HG03095 (cell line): Measurements from ENCODE around the gene MAG.
A peak's percentile ranks its signal among the peaks of the same experiment; 100 is the strongest.

Experiments used
- ATAC-seq: cut with Tn5 transposase; IDR thresholded peaks from one replicate; pipeline ENCODE4 v1.9.1; 2021; ENCODE audit warnings: moderate library complexity; ENCODE audit not compliant: unreplicated experiment

The MAG gene, protein sequence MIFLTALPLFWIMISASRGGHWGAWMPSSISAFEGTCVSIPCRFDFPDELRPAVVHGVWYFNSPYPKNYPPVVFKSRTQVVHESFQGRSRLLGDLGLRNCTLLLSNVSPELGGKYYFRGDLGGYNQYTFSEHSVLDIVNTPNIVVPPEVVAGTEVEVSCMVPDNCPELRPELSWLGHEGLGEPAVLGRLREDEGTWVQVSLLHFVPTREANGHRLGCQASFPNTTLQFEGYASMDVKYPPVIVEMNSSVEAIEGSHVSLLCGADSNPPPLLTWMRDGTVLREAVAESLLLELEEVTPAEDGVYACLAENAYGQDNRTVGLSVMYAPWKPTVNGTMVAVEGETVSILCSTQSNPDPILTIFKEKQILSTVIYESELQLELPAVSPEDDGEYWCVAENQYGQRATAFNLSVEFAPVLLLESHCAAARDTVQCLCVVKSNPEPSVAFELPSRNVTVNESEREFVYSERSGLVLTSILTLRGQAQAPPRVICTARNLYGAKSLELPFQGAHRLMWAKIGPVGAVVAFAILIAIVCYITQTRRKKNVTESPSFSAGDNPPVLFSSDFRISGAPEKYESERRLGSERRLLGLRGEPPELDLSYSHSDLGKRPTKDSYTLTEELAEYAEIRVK

DNA sequence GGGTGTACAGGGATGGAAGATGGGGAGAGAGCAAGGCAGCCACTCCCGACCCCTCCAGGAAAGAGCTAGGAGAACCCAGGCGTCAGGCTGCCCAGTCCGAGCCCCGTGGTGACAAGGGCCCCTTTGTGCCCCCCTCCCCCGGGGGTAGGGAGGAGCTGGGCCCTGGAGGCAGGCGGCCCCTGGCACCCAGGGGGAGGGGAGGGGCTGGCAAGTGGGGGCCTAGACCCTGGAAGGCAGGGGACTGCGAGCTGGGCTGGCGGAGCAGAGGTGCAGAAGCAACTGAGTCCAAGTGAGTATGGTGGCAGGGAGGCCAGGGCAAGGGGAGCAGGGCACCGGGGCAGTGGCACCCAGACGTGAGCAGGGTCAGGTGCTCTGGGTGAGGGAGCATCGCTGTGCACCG, at the start of gene MAG:
TSS of gene MAG (plus strand) at position 246 of the 400 bp plus-strand sequence. CDS start 3,248 bp downstream, outside the sequence.
- ATAC-seq = no peak

DNA sequence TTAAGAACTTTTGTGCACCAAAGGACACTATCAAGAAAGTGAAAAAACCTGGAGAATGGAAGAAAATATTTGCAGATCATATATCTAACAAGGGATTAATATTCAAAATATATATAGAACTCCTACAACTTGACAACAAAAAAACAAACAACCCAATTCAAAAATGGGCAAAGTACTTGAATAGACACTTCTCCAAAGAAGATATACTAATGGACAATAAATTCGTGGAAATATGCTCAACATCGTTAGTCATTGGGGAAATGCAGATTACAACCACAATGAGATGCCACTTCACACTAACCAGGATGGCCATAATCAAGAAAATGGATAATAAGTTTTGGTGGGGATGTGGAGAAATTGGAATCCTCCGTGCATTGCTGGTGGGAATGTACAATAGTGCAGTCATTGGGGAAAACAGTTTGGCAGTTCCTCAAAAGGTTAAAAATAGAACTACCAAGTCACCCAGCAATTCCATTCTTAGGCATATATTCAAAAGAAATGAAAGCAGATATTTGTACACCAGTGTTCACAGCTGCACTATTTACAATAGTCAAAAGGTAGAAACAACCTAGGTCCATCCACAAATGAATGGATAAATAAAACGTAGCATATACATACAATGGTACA, 45.4 kb upstream of the MAG start:
- no peak for ATAC-seq

DNA sequence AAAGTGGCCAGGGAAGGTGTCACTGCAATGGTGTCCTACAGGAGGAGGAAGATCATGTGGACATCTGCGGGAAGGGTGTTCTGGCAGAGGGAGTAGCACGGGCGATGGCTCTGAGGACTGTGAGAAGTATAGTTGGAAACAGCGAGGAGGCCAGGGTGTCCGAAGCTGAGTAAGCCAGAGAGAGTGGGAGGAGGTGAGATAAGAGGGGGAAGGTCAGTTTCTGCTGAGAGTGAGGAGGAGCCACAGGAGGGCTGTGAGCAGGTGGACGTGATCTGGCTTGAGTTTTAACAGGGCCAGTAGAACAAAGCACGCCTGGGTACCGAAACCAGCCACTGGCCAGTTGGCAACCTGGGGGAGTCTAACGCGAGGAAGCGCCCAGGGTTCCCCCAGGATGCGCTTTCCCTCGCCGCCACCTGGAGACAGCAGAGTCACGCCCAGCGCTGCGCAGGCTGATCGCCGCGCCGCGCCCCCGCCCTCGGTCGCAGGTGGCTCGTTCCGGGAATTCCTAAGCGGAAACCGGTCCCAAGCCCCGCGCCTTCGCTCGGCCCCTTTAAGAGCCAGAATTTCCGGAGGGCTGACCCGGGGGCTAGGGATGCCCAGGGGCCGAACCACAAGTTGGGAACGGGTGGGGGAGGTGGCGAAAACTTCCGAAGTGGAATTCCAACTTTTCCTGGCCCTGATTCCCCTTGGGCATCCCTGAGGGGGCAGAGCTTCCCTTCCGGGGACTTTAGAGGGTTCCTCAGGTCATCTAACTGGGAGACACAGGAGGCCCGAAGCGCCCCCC, 44.2 kb upstream of the MAG start:
- ATAC-seq = no peak

DNA sequence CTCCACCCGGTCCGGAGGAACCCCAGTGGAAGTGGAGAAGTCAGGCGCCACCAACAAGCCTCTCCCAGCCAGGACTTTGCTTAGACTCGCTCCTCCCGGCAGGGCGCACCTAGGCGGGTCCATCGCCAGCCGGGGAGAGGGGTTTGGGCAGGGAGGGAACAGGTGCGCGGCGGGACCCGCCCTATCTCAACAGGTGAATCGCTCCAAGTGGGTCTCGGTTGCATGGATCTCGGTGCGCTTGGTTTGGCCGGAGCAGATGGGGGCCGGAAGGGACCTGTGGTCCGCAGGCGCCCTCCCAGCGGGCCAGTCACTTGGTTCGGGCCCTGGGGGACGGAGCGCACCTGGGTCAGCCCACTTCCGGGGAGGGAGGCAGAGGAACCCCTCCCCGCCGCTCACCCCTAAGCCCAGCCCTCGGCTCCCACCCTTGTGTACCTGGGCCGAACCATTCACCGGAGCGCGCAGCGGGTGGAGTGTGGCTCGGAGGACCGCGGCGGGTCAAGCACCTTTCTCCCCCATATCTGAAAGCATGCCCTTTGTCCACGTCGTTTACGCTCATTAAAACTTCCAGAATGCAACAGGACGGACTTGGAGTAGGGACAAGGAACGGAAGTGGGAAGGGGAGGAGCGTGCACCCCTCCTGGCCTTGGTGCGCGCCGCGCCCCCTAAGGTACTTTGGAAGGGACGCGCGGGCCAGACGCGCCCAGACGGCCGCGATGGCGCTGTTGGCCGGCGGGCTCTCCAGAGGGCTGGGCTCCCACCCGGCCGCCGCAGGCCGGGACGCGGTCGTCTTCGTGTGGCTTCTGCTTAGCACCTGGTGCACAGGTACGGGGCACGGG, 43.4 kb upstream of the MAG start, which contains the start of gene LSR:
TSS of gene LSR (plus strand) at position 693 of the 836 bp plus-strand sequence. CDS start at position 714, 21 bp downstream.
- ATAC-seq = peak; percentile 77

DNA sequence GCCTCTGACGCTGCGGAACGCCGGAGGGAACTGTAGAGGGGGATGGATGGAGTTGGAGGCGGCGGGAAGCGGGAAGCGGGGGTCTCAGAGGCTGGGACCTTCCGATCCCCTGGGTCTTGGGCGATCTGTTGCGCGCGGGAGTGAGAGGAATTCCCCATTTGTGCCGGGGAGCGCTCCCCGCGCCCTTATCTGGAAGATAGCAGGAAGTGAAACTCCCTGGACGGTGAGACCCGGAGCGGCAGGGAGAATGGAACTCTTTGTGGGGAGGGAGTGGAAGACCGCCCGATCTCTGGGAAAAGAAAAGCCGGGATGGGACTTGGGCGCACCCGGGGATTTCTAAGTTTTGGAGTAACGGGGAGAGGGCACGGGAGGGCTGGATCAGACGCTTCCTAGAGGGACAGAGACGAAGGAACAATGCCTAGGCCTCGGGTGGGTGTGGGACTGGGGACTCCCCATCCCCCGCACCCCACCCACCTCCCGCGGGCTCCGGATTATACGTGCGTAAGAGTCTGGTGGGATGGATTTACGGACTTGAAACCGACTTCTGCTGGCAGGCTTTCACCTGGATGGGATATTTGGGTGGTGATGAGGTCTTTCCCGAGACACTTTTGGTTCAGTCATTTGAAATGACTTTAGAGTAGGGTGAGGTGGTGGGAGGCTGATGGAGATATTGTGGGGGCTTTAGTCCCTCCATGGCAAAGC, 42.7 kb upstream of the MAG start:
- ATAC-seq = peak; percentile 7

DNA sequence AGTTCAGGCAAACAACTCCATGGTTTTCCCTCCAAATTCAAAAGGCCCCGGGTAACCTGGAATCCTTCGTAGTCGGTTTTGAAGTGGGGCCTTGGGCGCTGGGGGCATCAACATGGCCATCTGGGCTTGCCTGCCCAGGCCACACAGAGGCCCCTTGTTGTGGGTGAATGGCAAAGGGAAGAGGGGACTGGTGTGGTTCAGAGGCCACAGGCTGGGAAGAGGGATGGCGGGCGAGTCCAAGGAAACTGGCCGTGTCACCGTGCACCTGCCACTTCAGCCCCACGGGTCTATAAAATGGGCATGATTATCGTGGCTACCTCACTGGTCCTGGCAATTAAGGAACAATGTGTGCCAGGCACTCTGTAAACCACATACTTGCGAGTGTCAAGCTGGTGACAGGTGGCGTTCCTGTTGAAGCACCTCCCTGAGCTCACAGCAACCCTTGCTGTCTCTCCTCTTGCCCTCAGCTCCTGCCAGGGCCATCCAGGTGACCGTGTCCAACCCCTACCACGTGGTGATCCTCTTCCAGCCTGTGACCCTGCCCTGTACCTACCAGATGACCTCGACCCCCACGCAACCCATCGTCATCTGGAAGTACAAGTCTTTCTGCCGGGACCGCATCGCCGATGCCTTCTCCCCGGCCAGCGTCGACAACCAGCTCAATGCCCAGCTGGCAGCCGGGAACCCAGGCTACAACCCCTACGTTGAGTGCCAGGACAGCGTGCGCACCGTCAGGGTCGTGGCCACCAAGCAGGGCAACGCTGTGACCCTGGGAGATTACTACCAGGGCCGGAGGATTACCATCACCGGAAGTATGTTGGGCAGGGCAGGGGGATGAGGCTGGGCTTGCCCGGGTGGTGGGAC, 41.9 kb upstream of the MAG start:
- ATAC-seq = no peak

DNA sequence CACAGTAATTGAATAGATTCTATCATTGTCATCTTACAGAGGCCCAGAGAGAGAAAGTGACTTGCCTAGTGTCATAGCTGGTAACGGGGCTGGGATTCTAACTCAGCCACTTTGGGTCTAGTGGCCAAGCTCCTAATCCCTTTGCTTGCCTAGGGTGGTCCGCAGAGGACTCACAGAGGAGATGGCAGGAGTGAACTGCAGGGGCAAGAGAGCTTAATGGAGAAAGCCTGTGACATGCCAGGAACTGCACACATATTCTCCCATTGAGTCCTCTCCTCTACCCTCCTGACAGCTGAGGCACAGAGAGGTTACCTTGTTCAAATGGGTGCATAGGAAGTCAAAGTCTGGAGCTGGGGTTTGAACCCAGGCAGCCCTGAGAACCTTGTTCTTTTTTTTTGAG, 40.5 kb upstream of the MAG start:
- ATAC-seq = no peak

DNA sequence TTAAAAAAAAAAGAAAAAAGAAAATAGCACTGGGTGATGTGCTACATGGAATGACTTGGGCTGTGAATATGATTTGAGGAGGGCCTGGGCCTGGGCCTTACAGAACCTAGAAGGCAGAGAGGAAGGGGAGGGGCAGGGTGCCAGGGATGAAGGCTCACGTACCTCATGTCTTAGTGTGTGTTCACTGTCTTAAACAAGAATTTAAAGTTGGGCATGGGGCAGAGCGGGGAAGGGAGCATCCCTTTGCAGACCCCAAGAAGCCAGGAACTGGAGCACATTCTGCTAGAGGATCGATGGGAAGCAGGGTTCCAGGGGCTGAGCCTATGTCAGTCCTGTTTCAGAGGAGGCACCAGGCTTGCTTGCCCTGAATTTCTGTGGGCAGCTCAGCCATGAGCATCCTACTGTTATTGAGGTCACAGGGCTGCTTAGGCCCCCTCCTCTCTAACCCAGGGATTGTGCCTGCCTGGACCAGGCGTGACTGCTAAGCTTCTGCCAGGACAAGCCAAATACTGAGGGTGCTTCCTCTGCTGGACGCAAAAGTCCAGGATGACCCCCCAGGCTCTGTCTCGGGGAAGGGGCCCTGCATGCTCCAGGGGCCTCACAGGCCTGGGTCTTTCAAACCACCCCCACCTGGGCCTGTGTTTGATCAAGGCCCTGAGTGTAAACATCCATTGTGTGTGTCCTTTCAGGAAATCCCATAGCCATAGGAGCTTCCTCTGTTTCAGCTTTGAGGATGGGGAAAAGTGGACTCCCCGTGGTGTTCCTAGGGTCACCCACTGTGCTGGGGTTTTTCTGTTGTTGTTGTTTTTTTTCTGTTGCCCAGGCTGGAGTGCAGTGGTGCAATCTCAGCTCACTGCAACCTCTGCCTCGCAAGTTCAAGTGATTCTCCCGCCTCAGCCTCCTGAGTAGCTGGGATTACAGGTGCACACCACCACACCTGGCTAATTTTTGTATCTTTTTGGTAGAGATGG, 38.4 kb upstream of the MAG start:
- ATAC-seq = no peak

DNA sequence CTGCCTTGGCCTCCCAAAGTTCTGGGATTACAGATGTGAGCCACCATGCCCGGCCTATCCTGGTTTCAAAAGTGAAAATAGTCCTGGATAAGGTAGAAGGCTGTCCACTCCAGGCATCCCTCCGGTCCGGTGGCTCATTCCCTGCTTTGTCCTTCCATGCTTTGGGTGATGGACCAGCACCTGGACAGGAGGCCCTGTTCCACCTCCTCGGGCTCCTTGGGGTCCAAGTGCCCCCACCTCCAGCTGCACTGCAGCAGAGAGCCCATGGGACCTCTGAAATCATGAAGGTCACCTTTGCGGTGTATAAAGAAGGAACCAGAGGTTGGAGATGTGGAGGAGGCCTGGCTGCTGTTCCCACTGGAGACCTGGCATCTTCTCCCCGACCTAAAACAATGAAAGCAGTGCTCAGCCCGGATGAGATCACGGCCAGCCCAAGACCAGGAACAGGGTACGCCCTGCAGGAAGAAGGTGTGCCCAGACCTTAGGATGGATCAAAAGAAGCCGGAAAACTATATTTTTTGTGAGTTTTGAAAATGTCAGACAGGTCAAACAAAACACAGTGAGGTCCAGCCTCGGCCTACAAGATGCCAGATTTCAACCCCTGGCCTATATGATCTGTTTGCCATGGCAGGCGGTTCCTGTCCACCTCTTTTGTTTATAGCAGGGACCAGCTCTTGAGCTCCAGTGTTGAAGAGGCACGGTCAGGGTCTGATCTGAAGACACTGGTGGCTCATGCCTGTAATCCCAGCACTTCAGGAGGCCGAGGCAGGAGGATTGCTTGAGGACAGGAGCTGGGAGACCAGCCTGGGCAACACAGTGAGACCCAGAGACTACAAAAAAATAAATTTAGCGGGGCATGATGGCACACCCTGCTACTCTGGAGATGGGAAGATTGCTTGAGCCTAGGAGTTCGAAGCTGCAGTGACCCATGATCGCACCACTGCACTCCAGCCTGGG, 37.3 kb upstream of the MAG start:
- no peak for ATAC-seq

DNA sequence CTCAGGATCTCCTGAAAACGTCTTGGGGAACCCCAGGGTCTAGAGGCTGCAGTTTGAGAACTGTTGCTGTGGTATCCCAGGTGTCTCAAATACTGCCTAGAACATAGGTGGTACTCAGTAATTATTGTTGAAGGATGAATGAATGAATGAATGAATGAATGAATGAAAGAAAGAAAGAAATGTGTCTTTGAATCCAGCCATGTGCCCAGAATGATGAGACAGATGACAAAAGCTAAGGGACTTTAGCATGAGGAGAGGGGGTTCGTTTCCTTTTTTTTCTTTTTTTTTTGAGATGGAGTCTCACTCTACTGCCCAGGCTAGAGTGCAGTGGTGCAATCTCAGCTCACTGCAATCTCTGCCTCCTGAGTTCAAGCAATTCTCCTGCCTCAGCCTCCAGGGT, 35.4 kb upstream of the MAG start:
- ATAC-seq = no peak

DNA sequence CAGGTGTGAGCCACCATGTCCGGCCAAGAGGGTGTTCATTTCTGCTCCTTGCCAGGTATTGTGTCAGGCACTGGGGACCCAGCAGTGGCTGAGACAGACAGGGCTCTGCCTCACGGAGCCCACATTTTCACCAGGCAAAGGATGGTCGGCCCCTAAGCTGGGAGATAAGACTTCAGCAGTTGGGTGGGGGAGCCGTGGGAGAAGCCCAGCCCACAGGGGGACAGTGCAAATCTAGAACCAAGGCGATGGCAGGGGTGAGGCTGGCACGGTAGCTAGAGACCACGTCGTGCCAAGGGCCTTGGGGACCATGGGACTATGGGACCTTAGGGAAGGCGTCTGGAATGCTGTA, 34.9 kb upstream of the MAG start:
- no peak for ATAC-seq

DNA sequence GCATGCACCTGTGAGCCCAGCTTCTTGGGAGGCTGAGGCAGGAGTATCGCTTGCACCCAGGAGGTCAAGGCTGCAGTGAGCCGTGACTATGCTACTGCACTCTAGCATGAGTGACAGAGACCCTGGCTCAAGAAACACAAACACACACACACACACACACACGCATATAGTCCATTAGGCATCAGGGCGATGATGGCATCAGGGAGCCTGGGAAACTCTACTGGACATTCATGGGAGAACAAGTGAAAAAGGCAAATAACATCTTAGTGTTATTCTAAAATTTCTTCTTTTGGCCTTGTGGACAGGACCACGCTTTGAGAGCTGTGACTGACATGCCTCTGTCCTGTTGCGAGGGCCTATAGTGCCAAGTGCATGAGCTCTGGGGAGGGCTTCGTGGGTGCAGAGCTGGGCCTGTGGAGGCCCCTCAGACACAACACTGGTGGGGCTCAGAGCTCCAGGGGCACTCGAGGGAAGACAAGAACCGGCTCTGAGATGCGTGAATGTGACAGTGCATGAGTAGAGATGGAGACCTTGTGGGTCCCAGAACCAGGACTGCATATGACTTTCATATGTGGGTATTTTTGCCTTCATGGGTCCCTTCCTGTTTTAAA, 31.2 kb upstream of the MAG start:
- no peak for ATAC-seq

DNA sequence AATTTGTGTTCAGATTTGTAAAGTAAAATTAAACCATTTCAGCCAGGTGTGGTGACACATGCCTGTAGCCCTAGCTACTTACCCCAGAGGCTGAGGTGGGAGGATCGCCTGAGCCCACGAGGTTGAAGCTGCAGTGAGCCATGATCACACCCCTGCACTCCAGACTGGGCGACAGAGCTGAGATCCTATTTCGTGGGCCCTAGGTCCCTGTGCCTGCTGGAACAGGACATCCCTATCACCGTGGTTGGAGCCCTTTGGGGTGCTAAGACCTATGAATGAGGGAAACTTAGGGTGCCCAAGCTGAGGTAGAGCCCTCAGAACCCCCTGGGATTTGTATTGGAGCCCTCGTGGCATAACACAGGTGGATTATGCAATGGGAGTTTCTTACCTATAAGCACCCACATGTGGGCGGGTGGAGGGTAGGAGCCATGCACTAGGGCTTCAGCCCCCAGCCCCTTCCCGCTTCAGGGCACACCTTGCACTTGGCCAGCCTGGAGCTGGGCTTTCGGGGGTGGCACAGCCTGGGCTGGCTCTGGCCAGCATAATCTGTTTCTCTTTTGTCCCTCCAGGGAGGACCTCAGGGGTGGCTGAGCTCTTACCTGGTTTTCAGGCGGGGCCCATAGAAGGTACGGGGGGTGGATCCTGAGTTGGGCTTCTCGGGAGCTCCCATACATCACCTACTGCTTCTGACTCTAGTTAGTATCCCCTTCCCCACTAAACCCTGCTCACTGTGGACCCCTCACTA, 30.4 kb upstream of the MAG start:
- ATAC-seq = no peak

DNA sequence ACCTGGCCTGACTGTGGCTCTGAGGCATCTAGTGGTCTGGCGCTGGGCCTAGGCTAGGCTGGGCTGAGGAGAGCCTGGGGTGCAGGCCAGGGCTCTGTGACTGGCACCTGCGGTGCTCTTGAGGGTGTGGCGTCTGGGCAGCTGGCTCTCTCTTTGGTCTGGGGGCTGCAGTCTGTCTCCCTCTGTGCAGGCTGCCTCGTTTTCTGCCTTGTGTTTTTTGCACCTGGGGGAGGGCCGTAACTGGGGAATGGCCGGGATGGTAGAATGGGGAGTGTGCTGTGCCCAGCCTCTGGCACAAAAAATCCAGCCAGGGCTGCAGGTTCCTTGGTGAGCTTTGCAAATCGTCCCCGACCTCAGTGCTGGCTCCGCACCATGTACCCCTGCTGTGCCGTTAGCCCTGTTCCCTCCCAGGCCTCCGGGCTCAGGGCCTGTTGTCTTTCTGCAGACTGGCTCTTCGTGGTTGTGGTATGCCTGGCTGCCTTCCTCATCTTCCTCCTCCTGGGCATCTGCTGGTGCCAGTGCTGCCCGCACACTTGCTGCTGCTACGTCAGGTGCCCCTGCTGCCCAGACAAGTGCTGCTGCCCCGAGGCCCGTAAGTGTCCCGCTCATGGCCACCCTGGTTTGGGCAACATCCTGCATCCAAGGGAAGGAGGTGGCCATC, 29.7 kb upstream of the MAG start:
- ATAC-seq = no peak
